GM18508 (cell line): ENCODE data around the gene DYNC2H1.
"Not testable (repeated sequence)": the region's sequence is repeated elsewhere in the genome, so short reads cannot be mapped to it uniquely, and the experiment has no call there.

Experiments
- ATAC-seq: cut with Tn5 transposase; IDR thresholded peaks from one replicate; pipeline ENCODE4 v1.9.1; 2021; ENCODE audit warnings: moderate number of reproducible peaks; ENCODE audit not compliant: insufficient read depth, unreplicated experiment

Gene DYNC2H1

DNA sequence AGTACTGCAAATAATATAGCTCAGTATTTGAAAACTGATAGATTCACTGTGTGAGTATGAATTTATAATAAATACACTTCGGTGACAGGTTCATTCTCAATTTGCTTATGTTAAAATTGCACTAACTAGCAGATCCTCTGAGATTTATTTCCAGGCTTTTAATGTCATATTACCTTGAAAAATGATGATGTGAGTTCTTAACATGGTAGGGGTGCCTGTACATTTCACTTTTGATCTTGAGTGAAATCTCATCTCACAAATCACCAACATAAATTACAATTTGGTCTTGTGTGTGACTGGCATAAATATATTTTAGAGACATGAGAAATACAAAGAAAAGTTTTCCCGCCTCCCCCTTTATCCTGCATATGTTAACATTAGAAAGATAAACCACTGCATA lies 240.4 kb downstream of the DYNC2H1 start:
- no peak for ATAC-seq

DNA sequence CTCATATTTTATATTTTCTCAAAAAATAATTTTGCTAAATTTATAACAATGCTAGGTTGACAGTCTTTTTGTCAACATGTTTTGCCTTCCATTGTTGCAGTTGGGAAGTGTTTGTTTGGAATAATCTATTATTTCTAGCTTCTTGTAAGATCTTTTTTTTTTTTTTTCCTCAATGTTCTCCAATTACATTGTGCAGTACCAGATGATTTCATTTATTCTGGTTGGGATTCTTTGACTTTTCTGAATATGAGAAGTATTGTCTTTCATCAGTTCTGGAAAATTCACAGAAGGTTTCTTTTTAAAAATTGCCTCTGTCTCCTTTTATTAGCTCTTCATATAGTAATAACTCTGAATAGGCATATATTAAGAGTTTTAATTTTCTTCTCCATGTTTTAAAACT lies 245.4 kb downstream of the DYNC2H1 start:
- no peak for ATAC-seq

DNA sequence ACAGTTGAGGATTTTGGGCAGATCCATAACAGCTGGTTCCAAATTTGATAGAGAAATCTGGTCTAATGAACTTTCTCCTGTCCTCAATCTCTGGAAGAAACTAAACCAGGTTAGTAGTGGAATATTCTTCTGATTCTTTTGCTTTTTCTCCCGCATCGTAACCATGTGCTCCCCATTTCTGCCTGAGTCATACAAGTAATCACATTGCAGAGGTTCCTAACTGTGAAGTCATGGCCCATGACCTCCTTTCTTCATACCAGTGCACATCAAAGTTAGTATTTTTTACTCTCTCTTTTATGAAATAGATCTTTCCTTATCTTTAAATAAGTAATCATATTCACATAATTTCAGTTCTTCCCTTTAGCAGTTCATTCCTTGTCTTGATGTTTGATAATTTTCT lies 249.0 kb downstream of the DYNC2H1 start:
- no peak for ATAC-seq

DNA sequence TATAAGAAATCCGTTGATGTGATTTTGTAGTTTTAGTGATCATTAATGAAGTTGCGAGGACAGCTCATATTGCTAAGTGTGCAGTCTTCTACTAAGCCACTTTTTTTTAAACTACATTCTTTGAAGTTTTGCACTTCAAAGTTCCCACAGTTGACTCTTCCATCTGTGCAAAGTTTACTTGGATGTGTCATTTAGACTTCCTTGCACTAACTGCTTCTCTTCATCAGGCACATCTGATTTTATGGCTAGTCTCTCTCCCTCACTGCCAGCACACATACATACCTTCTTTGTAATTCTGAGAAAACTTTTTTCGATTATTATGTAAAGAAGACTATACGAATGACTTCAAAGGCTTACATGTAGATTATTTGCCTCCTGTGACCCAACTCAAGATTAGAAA lies 250.0 kb downstream of the DYNC2H1 start:
- no peak for ATAC-seq

DNA sequence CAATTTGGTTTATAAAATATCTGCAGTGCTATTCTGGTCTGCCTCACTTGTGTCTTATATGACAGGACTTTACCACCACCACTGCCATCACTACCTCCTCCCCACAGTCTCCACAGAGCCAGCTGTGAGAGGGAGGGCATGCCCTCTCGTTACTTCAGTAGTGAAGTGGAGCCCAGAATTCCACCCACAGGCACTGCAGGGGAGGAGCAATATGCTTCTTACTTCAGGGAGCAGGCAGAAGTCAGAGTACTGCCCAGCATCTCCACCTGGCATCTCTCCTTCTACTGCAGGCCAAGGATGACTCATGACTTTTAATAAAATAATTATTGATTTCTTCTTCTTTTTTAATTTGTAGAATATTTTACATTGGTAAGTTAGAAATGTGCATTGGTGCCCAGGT lies 255.5 kb downstream of the DYNC2H1 start:
- no peak for ATAC-seq

DNA sequence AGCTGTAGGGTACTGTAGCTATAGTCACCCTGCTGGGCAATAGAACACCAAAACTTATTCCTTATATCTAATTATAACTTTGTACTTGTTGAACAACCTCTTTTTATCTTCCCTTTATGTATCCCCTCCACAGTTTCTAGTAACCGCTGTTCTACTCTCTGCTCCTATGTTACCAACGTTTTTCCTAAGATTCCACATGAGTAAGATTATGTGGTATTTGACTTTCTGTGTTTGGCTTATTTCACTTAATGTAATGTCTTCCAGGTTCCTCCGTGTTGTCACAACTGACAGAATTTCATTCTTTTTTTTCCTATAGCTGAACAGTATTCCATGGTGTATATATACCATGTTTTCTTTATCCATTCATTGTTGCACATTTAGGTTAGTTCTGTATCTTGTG lies 258.4 kb downstream of the DYNC2H1 start:
- no peak for ATAC-seq

DNA sequence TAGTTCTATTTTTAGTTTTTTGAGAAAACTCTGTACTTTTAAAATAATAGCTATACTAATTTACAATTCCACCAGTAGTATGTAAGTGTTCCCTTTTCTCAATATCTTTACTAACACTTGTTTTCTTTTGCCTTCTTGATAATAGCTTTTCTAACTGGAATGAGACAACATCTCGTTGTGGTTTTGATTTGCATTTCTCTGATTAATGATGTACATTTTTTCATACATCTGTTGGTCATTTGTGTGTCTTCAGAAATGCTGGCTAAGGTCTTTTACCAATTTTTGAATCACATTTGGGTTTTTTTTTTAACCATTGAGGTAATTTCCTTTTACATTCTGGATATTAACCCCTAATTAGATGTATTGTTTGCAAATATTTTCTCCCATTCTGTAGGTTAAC lies 258.9 kb downstream of the DYNC2H1 start:
- ATAC-seq = no peak

DNA sequence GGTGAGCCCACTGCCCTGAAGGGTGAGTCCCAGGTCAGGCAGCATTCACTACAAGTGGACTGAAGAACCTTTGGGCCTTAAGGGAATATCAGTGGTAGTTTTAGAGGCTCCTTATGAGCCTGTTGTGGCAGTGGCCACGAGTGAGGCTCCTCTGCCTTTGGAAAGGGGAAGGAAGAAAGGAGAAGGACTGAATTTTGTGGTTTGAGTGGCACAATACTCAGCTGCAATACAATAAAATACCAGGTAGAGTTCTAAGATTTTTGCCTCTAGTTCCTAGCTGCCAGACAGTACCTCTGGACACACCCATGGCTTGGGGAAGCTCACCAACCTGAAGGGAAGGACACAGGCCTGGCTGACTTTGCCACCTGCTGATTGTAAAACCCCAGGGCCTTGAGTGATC lies 260.9 kb downstream of the DYNC2H1 start:
- ATAC-seq = no peak

DNA sequence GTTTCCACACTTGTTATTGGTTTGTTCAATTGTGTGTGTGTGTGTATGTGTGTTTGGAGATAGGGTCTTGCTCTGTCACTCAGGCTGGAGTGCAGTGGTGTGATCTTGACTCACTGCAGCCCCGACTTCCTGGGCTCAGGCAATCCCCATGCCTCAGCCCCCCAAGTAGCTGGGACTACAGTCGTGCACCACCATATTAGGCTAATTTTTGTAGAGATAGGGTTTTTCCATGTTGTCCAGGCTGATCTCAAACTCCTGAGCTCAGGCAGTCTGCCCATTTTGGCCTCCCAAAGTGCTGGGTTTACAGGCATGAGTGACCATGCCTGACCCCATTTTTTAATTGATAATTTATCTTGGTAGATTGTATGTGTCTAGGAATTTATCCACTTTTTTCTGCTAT lies 263.7 kb downstream of the DYNC2H1 start:
- ATAC-seq = no peak

DNA sequence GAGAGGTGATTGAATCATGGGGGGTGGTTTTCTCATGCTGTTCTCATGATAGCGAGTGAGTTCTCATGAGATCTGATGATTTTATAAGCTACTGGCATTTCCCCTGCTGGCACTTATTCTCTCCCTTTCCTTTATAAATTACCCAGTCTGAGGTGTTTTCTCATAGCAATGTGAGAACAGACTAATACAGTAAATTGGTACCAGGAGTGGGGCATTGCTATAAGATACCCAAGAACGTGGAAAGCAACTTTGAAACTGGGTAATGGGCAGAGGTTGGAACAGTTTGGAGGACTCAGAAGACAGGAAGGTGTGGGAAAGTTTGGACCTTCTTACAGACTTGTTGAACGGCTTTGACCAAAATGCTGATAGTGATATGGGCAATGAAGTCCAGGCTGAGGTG lies 265.0 kb downstream of the DYNC2H1 start:
- ATAC-seq = not testable (repeated sequence)

DNA sequence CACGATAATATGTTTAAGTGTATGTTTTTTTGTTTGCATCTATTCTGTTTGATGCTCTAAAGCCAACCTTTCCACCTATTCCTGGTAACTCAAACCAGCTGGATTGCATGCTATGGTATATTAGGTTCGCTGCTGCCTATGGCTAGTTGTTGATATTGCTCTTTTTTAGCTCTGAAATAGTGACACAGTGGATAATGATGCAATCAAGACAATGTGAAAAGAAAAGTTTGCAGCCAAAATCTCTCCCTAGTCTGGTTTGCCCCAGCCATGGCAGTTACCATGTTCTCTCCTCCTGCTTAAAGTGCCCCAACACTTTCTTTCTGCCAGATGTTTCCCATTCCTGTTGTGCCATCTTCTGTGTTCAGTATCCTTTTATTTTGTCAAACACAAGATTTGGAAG lies 269.7 kb downstream of the DYNC2H1 start:
- ATAC-seq = no peak

DNA sequence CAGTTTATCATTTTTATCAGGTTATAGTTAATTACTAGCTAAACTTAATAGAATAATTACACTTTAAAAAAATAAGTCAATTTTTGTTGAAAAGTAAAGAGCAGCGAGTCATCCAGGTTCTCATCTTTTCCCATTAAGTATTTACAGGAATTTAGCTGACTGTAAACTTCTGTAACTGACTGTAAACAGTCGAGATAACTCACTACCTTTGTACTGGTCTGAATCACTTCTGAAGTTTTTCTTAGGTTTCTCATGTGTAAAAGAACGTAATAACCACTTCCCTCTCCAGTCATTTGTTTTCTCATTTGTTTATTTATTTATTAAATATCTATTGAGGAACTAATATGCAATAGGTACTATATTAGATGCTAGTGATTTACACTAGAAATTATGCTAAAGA lies 270.8 kb downstream of the DYNC2H1 start:
- ATAC-seq = no peak

DNA sequence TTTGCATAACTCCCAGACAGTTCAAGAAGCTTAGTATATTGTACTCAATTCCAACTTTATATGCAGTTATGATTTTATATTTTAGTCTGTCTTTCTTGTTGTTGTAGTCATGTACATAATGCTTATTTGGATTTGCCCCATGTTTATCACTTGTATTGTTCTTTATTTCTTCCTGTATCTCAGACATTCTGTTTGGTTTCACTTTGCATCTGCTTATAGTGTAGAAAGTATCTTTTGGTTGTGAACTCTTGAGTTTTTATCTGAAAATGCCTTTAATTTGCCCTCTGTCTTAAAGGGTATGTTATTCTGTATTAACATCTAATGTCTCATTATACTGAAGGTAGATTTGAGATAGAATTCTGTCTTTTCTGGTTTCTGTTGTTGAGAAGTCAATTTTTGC lies 275.4 kb downstream of the DYNC2H1 start:
- ATAC-seq = no peak

DNA sequence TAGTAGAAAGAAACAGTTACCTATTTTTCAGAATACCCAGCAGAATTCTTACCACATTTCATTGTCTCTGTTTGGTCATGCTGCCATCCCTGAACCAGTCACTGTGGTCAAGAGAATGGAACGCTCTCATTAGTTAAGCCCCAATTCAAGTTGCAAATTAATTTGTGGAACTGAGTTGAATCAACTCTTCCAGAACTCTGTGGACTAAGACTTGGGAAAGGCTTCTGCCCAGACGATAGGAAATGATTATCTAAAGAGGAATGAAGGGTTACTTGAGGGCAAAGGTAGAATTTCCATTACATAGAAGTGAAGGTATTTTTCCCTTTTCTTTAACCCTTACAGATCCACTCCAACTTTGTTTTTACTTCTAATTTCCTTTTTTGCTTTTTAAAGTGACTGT lies 286.4 kb downstream of the DYNC2H1 start:
- ATAC-seq = no peak

DNA sequence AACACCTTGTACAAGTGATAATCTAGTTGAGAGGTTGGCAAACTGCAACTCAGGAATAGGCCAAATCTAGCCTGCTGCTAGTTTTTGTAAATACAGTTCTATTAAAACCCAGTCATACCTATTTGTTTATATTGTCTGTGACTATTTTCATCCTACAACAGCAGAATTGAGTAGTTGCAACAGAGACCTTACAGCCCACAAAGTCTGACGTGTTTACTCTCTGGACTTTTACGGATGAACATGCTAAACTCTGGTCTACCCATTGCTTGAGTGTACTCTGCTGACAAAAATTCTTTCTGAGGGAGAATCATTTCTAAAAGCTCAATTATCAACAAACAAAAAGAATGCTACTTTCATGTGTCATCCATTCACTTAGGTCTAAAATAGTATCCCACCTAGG lies 287.0 kb downstream of the DYNC2H1 start:
- ATAC-seq = no peak

DNA sequence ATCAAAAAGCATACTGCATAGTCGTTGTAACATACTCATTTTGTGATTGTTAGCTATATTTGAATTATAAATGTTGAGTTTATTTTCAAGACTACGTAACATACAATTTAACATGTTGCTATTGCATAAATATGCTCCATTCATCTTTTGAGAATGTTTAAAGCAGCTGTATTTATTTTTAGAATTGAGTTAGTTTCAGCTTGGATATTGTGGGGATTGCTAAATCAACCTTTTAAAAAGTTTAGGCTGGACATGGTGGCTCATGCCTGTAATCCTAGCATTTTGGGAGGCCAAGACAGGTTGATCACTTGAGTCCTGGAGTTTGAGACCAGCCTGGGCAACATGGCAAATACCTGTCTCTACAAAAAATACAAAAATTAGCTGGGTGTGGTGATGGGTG lies 288.1 kb downstream of the DYNC2H1 start:
- no peak for ATAC-seq

DNA sequence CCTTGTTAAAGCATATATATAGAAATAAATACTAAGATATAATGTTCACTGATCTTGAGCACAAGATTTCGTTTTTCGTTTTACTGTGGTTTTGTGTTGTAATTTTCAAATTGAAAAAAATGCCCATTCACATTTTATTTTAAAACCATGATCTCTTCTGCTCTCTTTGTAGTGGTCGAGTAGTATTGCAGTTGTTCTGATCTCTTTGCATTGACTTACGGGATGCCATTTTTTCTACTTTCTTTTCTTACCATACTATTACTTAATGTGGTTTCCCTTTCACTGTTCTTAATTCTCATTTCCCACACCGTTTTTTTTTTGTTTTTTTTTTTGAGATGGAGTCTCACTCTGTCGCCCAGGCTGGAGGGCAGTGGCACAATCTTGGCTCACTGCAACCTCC lies 289.6 kb downstream of the DYNC2H1 start:
- ATAC-seq = no peak

DNA sequence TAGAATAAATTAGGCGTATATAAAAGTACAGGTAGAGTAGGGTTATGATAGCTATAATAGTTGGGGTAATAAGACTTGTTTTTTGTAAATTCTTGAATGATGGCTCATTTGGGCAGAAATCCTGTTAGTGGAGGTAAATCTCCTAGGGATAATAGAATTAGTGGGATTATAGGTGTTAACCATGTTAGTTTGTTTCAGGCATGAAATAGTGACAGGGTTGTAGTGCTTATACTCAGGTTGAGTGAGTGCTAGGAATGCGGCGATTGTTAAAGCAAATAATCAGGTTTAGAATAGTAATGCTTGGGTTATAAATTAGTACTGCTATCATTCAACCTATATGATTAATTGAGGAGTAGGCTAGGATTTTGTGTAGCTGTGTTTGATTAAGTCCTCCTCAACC lies 297.1 kb downstream of the DYNC2H1 start:
- ATAC-seq = no peak

DNA sequence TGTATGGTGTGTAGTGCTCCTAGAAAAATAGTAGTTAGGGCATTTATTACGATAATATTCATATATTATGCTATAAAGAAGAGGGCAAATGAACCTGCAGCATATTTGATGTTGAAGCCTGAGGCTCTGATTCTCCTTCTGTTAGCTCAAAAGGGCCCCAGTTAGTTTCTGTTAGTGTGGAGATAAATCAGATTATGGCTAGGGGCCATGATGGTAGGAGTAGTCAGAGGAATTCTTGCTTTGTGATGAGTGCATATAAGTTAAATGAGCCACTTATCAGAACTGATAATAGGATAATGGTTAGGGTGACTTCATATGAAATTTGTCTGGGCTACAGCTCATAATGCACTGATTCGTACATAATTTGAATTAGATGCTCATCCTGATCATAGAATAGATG lies 298.4 kb downstream of the DYNC2H1 start:
- ATAC-seq = no peak

DNA sequence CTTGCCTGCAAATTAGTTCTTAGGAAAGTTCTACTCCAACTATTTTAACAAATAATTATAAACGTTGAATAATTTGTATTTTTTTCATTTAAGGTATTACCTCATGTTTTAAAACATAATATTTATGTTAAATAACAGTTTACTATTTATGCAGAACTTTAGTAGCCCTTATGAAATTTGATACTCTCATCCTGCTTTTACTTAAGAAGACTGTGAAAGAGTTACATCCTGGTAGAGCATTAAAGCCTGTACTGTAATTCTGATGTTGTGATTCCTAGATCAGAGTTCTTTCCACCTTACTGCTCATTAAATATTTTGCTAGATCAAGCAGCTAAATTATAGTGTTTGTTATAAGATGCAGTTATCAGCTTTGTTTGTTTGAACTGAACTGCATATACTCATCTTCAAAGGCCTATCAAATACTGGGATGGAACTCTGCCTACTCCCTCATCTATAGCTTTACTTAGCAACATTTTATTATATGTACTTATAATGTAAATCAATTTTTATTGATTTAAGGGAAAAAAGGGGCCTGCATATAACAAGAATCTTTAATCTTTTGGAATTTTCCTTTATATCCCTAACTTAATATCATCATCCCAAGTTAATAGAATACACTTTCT lies 304.2 kb downstream of the DYNC2H1 start:
- no peak for ATAC-seq

DNA sequence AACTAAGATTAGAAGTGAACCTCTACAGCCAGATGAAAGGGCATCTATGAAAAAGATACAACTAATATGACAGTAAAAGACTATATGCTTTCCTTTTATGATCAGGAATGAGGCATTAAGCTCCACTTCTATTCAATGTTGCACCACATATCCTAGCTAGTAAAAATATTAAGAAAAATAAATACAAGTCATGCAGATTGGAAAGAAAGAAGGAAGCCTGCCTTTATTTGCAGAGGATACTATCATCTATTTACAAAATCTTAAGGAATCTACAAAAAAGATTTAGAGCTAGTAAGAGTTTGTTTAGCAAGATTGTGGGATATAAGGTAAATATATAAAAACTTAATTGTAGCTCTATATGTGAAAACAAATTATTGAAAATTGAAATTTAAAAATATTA lies 308.8 kb downstream of the DYNC2H1 start:
- ATAC-seq = no peak

DNA sequence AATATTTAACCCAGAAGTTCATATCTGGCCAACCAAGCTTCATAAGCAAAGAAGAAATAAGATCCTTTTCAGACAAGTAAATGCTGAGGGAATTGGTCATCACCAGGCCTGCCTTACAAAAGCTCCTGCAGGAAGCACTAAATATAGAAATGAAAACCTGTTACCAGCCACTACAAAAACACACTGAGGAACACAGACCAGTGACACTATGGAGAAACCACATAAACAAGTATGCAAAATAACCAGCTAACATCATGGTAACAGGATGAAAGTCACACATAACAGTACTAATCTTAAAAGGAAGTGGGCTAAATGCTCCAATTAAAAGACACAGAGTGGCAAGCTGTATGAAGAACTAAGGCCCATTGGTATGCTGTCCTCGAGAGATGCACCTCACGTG lies 311.4 kb downstream of the DYNC2H1 start:
- ATAC-seq = peak; percentile 50
